ENCODE results near the gene PLD4.
"Not testable (repeated sequence)": the region's sequence is repeated elsewhere in the genome, so short reads cannot be mapped to it uniquely, and the experiment has no call there.

The PLD4 gene, protein sequence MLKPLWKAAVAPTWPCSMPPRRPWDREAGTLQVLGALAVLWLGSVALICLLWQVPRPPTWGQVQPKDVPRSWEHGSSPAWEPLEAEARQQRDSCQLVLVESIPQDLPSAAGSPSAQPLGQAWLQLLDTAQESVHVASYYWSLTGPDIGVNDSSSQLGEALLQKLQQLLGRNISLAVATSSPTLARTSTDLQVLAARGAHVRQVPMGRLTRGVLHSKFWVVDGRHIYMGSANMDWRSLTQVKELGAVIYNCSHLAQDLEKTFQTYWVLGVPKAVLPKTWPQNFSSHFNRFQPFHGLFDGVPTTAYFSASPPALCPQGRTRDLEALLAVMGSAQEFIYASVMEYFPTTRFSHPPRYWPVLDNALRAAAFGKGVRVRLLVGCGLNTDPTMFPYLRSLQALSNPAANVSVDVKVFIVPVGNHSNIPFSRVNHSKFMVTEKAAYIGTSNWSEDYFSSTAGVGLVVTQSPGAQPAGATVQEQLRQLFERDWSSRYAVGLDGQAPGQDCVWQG
- total RNA-seq = 0 reads per million in 3 experiments

DNA sequence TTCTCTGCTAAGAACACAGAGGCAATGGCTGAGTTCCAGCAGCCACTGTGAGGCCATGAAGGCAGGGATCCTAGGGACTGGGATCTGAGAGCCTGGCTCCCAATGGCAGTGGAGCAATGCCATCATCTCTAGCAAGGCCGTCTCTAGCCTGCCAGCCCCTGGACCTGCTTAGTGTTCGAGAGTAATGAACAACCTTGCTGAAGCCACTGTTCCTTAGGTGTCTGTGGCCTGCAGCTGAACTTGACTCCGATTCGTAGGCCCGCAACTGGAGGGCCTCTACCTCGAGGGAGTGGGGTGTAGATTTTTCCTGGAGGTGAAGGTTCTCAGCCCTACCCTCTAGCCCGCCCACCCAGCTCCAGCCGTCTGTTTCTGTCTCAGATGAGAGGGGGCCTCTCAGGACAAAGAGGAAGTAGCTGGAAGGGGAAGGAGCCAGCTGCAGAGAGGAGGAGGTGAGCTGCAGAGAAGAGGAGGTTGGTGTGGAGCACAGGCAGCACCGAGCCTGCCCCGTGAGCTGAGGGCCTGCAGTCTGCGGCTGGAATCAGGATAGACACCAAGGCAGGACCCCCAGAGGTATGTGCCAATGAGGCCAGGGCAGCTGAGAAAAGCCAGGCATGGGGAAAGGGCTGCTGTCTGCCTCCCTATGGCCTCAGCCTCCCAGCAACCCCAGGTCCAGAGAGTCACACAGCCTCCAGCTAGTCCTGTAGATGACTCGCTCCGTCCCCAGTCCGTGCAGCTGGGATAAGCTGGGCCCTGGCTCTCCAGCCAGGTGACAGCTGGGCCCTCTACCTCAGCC is at the start of gene PLD4:
Gene PLD4 (plus strand): TSS at position 459 of the 793 bp plus-strand sequence. CDS start 2,262 bp downstream, outside the sequence.
- DNase-seq = no peak

- DNase-seq = no peak
Measured at GRCh38 chr14:104875412-104875751, 49.3 kb upstream of the PLD4 start.

DNA sequence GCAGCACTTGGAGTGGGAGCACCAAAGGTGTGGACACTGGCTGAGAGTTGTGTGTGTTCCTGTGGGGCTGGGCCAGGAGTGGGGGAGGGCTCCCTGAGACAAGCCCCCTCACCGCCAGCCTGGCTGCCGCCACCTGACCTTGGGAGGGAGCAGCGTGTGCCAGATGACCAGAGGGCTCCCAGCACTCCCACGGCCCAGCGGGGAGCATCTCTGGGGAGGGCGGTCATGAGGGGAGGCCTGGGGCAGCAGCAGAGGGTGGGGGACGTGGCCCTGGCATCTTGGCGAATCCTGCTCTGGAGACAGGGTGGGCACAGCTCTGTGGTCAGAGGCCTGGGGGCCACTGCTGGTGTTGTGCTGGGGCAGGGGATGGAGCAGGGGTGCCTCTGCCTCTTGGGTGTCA is 48.9 kb upstream of the PLD4 start:
- DNase-seq = no peak

- no peak for DNase-seq
Measured at GRCh38 chr14:104876251-104876699, 48.4 kb upstream of the PLD4 start.

DNA sequence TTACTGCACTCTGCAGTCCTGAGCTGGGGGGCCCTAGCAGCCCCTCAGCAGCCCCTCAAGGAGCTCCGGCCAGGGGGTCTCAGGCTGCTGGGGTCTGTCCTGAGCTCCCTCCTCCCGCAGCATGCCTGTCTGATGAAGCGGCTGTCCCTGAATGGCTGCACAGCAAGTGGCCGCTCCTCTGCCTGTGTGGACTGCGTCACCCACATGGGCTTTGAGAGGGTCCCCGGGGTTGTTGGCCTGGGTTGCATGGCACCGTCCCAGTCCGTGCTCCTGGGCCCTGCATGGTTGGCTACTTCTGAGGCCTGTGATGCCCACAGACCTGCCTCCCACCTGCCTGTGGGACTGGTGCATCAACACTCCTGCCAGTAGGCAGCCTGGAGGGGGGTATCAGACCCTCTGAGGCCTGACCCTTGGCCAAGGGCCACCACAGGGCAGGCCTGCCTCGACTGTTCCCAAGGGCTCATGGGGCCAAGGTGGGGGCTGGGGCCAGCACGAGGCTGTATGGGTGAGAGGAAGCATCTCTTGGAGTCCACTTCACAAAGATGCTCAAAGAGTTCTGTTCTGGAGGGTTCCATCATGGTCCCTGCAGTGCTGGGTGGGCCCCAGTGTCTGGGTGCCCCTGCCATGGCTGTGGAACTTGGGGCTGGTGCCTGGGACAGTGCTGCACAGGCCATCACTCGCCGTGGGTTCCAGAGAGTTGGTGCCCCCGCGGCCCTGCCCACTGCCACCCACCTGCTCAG is 47.4 kb upstream of the PLD4 start:
- no peak for DNase-seq

DNA sequence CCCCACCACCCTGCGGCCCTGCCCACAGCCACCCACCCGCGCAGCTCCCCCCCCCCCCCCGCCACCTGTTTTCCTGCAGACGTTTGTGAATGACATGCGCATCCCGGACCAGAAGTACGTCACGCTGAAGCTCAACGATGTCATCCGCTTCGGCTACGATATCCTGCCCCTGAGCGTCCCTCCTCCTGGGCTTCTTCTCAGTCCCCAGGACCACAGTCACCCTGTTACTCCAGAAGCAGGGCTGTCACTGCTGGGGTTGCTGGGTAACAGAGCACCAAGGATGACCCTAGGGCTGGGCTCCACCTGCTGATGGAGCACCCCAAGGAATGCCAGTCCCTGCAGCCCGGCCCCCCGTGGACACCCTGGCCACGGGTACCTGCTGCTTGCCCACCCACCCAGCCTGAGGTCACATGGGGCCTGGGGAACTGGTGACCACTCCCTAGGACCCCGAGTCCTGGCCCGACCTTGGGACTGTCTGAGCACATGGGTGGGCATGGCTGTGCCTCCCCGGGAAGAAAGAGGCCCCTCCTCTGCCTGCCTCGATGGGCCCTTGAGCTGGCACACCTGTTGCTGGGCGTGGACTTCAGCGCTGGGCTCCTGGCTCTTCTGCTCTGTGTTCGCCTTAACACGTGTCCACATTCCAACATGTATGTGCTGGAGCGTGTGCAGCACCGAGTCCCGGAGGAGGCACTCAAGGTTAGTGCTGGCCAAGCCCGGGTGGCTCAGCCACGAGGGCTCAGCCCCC is 46.7 kb upstream of the PLD4 start:
- no peak for DNase-seq

DNA sequence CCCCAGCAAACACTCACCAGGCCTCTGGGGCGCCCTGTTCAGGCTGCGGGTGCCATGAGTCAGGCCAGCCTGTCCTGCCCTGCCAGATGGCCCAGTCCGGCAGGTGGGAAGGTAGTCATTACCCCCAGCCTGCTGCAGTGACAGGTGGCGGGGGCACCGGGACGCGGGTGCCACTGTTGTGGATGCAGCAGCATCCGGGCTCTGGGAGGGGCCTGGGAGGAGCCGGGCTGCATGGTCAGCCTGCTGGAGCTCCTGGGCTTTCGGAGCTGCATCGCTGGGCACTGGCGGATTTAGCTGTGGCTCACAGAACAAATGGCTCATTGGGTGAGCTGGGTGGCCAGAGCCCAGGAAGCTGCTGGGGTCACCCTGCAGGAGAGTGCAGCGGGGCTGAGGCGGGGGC is 46.1 kb upstream of the PLD4 start:
- no peak for DNase-seq

DNA sequence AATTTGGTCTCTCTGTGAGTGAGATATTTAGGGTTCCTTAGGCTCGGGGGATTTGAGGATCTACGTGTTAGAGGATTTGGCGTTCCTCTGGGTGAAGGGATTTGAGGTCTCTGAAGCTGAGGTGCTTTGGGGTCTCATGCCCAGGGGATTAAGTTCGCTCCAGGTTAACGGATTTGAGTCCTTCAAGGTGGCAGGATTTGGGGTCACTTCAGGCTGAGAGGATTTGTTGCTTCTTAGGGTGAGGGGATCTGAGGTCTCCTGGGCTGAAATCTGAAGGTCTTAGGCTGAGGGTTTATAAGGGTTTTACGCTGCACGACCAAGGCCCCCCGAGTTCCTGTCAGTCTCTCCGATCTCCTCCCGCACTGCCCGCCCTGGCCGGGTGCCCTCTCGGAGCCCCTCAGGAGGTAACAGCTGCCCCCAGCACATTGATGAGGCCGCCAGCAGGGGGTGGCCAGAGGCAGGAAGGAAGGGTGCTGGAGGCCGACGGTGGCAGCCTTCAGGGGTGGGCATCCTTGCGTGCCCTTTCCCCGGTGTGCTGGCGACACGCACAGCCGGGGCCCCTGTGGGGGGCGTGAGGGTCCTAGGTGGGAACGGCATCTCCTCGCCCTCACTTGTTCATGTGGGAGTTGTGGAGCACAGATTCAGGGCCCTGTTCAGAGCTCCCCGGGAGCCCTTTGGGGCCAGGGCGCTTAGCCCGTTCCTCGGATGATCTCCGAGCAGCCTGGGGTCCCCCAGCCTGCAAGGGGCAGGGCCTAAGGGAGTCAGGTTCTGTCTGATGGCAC is 45.3 kb upstream of the PLD4 start:
- no peak for DNase-seq

- no peak for DNase-seq
Measured at GRCh38 chr14:104879983-104880565, 44.6 kb upstream of the PLD4 start.

GRCh38 chr14:104880584-104881210 is 44.0 kb upstream of the PLD4 start:
- DNase-seq = no peak

- DNase-seq = no peak
Measured at GRCh38 chr14:104881369-104881979, 43.2 kb upstream of the PLD4 start.

- no peak for DNase-seq
Measured at GRCh38 chr14:104882325-104882973, 42.2 kb upstream of the PLD4 start.

DNA sequence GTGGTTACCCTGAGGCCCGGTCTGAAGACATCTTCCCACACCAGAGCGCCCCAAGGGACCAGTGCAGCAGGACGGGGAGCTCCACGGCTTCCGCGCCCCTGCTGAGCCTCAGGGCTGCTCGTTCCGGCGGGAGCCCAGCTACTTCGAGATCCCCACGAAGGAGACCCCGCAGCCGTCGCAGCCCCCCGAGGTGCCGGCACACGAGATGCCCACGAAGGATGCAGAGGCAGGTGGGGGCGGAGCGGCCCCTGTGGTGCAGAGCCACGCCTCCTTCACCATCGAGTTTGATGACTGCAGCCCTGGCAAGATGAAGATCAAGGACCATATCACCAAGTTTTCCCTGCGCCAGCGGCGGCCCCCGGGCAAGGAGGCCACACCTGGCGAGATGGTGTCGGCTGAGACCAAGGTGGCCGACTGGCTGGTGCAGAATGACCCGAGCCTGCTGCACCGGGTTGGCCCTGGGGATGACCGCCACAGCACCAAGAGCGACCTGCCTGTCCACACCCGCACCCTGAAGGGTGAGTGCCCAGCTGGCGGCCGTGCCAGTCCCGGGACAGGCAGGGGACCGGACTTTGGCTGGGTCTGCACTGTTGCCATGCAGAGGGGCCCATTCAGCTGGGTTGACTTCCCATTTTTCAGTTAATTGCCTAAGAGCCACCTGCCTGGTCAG is 41.6 kb upstream of the PLD4 start:
- DNase-seq = no peak

DNA sequence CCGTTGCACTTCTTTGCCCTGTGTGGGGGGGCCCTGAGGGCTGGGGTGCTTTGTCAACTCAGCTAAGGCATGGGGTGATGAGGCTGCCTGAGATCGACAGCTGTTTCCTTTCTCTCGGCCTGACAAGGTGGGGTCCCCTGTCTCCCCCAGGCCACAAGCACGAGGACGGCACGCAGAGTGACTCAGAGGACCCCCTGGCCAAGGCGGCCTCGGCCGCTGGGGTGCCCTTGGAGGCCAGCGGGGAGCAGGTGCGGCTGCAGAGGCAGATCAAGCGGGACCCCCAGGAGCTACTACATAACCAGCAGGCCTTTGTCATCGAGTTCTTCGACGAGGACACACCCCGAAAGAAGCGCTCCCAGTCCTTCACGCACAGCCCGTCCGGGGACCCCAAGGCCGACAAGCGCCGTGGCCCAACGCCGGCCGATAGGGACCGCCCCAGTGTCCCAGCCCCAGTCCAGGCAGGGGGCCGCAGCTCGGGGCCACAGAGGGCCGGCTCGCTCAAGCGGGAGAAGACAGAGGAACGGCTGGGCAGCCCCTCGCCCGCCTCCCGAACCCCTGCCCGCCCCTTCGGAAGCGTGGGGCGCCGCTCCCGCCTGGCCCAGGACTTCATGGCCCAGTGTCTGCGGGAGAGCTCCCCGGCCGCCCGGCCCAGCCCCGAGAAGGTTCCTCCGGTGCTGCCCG is 40.9 kb upstream of the PLD4 start:
- no peak for DNase-seq

- not testable (repeated sequence) for DNase-seq
Measured at GRCh38 chr14:104884381-104884780, 40.3 kb upstream of the PLD4 start.

DNA sequence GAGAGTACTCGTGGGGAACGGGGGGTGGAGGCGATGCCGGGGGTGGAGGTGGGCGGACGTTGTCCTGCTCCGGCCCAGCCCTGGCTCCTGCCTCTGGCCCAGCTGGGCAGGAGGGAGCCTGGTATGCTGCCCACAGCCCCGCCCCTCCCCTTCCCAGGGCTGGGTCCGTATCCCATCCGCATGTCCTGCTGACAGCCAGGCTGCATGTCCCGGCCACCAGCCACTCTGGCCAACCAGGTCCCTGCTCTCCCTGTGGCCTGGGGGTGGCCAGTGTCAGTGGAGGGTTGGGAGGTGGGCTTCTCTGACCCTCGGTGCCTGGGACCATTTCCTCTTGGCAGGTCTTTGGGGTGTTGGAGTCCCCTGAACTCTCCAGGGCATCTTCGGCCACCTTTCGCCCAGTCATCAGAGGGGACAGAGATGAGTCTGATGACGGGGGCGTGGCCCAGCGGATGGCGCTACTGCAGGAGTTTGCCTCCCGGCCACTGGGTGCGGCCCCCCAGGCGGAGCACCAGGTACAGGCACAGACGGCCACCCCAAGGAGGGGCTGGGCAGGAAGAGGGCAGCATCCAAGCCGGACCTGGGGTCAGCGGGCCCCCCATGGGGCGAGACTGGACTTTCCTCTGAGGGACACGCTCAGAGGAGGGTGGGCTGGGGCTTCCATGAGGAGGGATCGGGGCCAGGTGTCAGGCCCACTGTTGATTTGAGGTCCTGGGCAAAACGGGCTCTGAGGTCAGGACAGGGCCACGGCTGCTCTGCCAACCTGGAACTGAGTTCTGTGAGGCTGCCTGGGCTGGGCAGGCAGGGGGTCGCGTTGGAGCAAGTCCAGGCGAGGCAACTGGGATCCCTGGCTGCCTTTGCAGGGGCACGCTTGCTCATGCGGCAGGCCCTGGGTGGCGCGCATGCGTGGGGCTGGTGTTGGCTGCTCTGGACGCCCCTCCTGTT is 39.4 kb upstream of the PLD4 start:
- no peak for DNase-seq

Data from central memory CD4-positive, alpha-beta T cell (primary cell).